Epithelial cell of prostate (primary cell): ENCODE results near the gene RAC2.
"Not testable (repeated sequence)": the region's sequence is repeated elsewhere in the genome, so short reads cannot be mapped to it uniquely, and the experiment has no call there.

Experiments
- DNase-seq: peaks from one replicate; pipeline ENCODE4 v3.0.0-alpha.2; 2011; ENCODE audit warnings: low read depth, low spot score
- H3K27ac ChIP-seq: fragments of 450-650 bp; 2 replicates; pipeline ENCODE4 v1.5.1; 2017; ENCODE audit warnings: mild to moderate bottlenecking

The RAC2 gene

DNA sequence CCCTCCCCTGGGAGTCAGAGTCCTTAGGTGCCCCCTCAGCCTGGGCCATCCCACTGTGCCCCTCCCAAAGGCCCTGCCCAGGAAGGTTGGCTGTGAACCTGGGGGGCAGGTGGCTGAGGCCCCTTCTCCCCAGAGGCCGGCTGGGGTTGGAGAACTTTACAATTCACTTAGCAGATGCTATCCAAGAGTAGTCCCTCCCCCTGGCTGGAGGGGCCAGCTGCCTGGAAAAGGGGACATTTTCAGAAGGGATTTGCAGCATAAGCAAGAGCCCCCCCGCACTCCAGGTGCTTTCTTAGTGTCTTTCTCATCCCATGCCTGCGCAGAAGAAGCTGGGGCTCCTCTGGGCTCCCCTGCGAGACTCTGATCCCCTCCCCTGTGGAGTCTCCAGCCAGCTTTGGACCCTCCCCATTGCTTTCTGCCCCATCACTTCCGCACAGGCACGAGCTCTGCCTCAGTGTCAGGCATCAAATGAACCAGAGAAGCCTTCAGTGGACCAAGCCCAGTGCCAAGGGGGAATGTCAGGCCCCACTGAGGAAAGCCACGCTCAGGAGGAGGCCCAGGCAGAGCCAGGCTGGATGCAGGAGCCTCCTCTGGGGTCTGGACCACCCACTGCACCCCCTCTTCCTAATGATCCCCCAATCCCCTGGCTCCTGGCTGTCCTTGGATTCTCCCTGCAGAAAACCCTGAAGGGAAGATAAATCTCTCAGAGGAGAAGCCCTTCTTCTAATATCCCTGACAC, 35.5 kb downstream of the RAC2 start:
- no peak for DNase-seq
- H3K27ac ChIP-seq, result no peak overlapping the region

DNA sequence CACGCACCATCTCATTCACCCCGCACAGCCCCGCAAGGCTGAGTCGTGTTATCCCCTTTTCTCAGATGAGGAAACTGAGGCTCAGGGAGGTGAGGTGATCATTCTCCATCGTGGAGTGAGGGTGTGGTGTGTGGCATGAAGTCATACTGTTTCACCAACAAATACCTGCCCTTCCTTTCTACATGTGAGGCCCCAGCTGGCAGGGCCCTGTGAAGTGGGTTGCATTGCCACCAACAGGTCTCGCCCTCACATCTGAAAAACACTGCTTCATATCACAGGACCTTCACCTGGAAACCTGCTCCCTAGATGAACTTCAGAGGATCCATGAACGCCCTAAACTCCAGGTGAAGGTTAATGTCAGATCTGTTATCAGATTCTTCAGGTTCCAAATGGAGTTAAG, 36.1 kb downstream of the RAC2 start:
- no peak for DNase-seq
- H3K27ac ChIP-seq, result no peak overlapping the region

- DNase-seq, result no peak
- H3K27ac ChIP-seq, result no peak overlapping the region
Measured at GRCh38 chr22:37206841-37207821, 36.9 kb downstream of the RAC2 start.

DNA sequence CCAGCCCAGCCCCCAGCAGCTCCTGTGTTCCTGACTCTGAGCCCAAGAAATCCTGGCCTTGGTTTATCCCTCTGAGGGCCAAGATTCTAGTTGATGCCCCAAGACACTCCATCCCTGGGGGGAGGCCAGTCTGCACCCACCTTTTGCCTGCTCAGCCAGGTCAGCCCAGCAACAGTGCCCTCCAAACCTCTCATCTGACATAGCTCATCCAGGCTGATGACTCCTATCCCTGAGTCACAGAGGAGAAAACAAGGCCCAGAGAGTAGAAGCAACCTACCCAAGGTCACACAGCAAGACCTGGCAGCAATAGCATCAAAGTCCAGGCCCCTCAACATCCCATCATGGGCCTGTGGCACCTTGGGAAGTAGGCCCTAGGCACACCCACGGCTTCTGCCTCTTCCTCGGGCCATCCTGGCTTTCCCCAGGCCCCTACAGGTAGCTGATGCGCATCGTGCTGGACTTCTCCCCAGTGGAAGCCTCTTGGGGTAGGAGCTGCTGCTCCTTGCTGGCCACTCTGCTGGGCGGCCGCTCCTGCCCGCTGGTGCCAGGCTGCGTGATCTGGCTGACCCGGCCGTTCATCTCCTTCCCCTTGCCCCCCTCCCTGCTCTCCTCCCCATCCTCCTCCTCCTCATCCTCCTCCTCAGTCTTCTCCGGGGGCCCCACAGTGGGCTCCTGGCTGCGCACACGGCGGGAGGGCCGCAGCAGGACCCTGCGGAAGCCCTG, 37.8 kb downstream of the RAC2 start:
- no peak overlapping the region for H3K27ac ChIP-seq
- no peak for DNase-seq

DNA sequence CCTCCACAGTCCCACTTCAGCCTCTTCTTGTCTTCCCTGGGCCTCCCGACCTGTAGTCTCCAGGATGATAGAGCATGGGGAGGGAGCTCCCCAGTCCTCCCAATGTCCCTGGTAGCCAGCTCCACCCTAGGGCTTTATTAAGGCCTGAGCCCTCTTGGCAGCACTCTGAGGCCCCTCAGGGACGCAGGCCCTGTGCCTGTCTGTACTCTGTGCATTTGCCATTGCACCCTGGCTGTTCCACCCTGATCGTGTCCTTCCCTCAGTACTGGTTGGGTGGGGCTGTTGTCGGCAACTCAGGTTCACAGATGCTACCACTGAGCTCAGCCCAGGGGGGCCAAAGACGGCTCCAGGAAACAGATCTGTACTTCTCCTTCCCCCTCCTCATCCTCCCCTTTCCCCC, 39.0 kb downstream of the RAC2 start:
- no peak overlapping the region for H3K27ac ChIP-seq
- DNase-seq, result no peak

DNA sequence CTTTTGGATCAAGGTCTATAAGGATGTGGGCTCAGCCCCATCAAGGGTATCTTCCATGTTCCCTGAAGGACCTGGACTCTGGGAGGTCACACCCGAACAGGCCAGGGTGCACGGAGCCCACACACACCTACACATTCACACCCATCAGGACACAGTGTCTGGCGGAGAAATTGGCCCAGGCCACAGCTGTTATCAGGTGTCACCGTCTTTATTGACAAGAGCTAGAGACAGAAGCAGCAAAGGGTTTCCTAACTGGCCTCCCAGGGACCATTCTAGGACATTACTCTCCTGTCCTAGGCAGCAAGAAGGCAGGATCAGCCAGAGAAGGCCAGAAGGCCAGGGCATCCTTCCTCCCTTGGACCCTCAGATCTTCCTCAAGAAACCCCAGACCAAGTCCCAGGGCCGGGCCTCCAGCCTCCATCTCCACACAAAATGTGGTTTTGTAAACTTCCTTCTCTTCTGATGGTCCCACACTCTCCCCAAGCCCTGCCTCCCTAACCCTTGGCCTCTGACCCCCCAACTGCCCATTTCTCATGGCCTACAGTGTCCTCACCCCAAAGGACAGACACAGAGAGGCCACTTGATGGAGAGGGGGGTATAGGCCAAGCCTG, 39.9 kb downstream of the RAC2 start:
- no peak for DNase-seq
- H3K27ac ChIP-seq, result no peak overlapping the region

- no peak overlapping the region for H3K27ac ChIP-seq
- no peak for DNase-seq
Measured at GRCh38 chr22:37203354-37204044, 40.6 kb downstream of the RAC2 start.

DNA sequence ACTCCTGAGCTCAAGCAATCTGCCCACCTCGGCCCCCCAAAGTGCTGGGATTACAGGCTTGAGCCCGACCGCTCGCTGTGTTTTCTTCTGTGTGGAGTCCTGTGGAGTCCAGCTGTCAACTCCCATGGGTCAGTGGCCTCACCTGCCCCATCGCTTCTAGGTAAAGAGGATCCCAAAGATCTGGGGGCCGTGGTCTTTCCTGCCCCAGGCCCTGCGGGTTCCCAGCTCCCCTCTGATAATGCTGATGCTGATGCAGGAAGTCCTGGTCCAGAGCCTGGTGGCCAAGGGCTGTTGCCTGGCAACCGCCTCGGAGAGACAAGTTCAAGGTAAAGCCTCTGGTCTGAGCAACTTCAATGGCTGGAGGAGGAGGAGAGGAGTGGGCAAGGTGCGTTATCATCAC, 41.4 kb downstream of the RAC2 start:
- DNase-seq, result no peak

GRCh38 chr22:37202001-37202555, 42.0 kb downstream of the RAC2 start:
- no peak for DNase-seq
- H3K27ac ChIP-seq, result no peak overlapping the region

More for the DNA sequence above, 41.4 kb downstream of the RAC2 start:
- H3K27ac ChIP-seq, result no peak overlapping the region

GRCh38 chr22:37201443-37201820, 42.6 kb downstream of the RAC2 start:
- not testable (repeated sequence) for DNase-seq

DNA sequence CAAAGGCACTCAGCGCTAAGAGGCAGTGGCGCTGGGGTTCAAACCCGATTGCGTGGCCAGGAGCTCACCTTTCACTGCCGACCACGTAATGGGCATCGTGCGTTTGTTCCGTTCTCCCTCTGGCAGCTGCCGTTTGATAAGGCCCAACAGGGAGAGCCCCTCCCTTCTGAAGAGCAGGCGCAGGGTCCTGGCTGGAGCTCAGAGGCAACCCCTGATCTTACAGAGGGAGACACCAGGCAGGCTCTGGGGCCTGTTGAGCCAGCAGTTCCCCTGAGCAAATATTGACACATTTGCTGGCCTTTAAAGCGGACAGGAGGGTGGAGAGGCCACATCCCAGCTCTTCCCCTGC, 44.3 kb downstream of the RAC2 start:
- H3K27ac ChIP-seq, result peak overlapping the region; percentile 93
- no peak for DNase-seq

More at GRCh38 chr22:37201443-37201820, 42.6 kb downstream of the RAC2 start:
- H3K27ac ChIP-seq, result not testable (repeated sequence)

DNA sequence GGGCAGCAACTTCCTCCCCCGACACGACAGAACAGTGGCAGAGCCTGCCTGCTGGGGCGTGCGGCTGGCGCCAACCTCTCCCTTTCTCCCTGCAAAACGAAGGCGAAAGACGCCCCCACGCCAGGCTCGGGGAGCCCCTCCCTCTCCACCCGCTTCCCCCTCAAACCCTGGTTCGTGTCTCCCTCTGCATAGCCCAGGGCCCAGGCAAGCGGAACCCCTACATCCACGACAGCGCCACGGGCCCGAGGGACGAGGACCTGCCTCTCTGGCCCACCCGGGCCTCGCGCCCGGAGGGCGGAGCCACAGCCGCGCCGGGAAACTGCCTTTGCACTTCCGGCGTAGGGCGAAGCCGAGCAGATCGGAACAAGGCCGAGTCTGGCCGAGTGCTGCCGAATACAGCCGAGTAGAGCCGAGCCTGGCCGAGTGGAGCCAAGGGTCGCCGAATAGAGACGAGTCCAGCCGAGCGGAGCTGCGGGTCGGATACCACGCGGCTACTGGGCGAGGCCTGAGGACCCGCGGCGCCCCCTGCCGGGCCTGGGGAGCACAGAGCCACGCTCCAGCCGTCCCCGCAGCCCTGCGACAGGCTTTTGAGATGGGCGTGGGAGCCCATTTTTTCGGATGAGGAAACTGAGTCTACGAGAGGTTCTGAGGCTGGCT, 44.8 kb downstream of the RAC2 start:
- DNase-seq, result peak; percentile 70
- H3K27ac ChIP-seq, result peak overlapping the region; percentile 93

GRCh38 chr22:37198258-37199102, 45.6 kb downstream of the RAC2 start:
- peak overlapping the region; percentile 93 for H3K27ac ChIP-seq
- no peak for DNase-seq

DNA sequence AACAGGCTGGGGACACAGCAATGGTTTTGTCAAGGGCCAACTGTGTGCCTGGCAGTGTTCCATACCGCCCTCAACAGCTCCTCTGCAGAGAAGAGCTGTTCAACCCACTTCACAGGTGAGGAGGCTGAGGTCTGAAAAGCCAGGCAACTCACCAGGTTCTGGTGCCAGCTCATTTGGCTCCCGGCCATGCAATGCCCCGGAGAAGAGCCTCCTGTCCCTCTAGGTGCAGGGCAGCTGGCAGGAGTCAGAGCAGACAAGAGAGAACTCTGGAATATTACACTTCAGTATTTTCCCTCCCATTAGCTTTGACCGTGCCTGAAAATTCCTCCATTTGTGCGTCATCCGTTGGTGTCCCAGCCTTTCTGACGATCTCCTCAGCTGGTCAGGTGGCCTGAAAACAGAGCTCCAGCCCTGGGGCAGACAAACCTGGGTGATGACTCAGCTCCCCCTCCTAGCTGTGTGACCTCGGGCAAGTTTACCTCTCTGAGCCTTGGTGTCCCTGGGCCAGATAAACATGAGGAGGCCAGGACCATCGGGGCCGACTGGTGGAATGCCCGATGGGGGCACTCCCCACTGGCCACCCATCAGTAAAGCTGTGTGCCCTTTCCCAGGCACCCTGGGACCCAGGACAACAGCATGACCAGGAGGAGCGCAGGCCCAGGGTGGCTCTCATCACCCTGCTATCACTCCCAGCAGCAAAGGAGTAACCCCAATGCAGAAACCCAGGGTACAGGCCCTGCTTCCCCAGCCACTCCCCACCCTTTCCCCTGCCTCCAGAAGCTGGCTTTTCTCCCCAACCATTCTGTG, 46.4 kb downstream of the RAC2 start:
- peak; percentile 78 for DNase-seq

GRCh38 chr22:37196539-37197450, 47.3 kb downstream of the RAC2 start:
- H3K27ac ChIP-seq, result peak overlapping the region; percentile 93
- DNase-seq, result no peak

More for the DNA sequence above, 46.4 kb downstream of the RAC2 start:
- H3K27ac ChIP-seq, result peak overlapping the region; percentile 93

- DNase-seq, result no peak
- H3K27ac ChIP-seq, result peak overlapping the region; percentile 93
Measured at GRCh38 chr22:37195921-37196320, 48.1 kb downstream of the RAC2 start.
